Left lung (tissue), 10 donors: ENCODE data around the gene CDH11. TPM values are rescaled to one million over a fixed set of nuclear protein-coding genes. Genes with fewer than 3 reads are reported as not detected.

Experiments used
- ATAC-seq: fragments of 200-7000 bp; cut with Tn5 transposase; one replicate; pipeline ENCODE4 v1.9.1; 2020; ENCODE audit warnings: moderate library complexity
- DNase-seq, 4 donors: peaks; one replicate each; pipeline ENCODE4 v3.0.0-alpha.2; 2013 to 2020
- H3K27ac ChIP-seq, 2 donors: fragments of 200-600 bp; sonication (generic) in 1 of 2; one replicate each; pipeline versions ENCODE4 v1.5.0 to v1.8.0; 2020 to 2021
- H3K27me3 ChIP-seq, 2 donors: fragments of 200-600 bp; sonication (generic) in 1 of 2; one replicate each; pipeline versions ENCODE4 v1.5.0 to v1.8.0; 2020 to 2021
- H3K36me3 ChIP-seq, 2 donors: fragments of 200-600 bp; sonication (generic) in 1 of 2; one replicate each; pipeline versions ENCODE4 v1.5.0 to v1.8.0; 2020 to 2021
- H3K4me1 ChIP-seq, 2 donors: fragments of 200-600 bp; one replicate each; pipeline ENCODE4 v1.8.0; 2021
- H3K4me3 ChIP-seq, 2 donors: fragments of 200-600 bp; sonication (generic) in 1 of 2; one replicate each; pipeline versions ENCODE4 v1.5.0 to v1.8.0; 2020 to 2021; ENCODE audit warnings: mild to moderate bottlenecking in 1 of 2
- H3K9me3 ChIP-seq, 2 donors: fragments of 200-600 bp; sonication (generic) in 1 of 2; one replicate each; pipeline versions ENCODE4 v1.5.0 to v1.8.0; 2020 to 2021
- CTCF ChIP-seq, 2 donors: fragments of 200-600 bp; sonication (generic) in 1 of 2; IDR thresholded peaks; one replicate each; pipeline versions ENCODE4 v1.5.0 to v1.8.0; 2021; ENCODE audit warnings: antibody characterized with exemption in 2 of 2
- intact Hi-C, 2 donors: fragments of 100-400 bp; cut with DNase I; formaldehyde crosslinking; loops; one replicate each; pipeline versions ENCODE4 v1.11.2 to v1.14.2; 2022
- polyA plus RNA-seq, 6 donors: library from polyadenylated mRNA; unstranded; fragments of 120-200 nt; gene quantifications; one replicate each; pipeline ENCODE4 v1.2.1, GENCODE V29; 2013; ENCODE audit not compliant: insufficient read length in 6 of 6
- total RNA-seq, 2 donors: library from RNA; stranded (reverse); fragmentation: NEBNext Ultra II Directional; extraction: Animal tissue kit (Norgen Biotek cat#: 25700); gene quantifications; one replicate each; pipeline ENCODE4 v1.2.1, GENCODE V29; 2021
- donor health status: DM: no; HTN: yes; CAD: no.
- donor health status: DM: no; HTN: no; CAD: no.

Gene CDH11
- total and polyA plus RNA-seq, 8 donors: 161 to 350 (median 311) TPM

DNA sequence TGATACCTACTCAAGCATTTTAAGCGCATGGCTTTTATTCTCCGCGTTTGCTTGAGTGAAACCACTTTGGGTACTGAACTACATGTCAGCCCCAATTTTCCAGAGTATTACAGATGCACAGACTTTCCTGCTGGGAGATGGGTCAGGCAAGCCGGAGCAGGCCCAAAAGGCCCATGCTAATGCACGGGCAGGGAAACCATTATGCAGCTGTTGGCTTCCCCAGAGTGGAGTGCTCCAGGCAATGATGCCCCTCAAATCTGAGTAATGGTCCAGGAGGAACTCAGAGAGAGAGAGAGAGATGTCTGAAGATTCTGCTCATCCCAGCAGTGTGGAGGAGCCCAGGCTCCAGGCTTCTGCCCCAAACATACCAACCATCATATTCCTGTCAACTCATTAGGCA lies 80.2 kb downstream of the CDH11 start:
- no peak for TF ChIP-seq CTCF (IDR thresholded peaks at IDR 0.05)
- H3K9me3 ChIP-seq: peaks cover 0 to 5% of the 10 kb centered on the region in 2 donors
- H3K27ac ChIP-seq: no peak overlapping the region
- intact Hi-C loops: no loop called here
- H3K4me1 ChIP-seq: no peaks in the 10 kb centered on the region
- ATAC-seq (no peak), DNase-seq (no peak)
- no peak overlapping the region for H3K4me3 ChIP-seq
- no peaks in the 10 kb centered on the region for H3K27me3 ChIP-seq
- H3K36me3 ChIP-seq: no peaks in the 10 kb centered on the region

- intact Hi-C loops: no loop called here
- H3K27me3 ChIP-seq: no peaks in the 10 kb centered on the region
- no peak overlapping the region for H3K4me3 ChIP-seq
- no peaks in the 10 kb centered on the region for H3K4me1 ChIP-seq
- H3K36me3 ChIP-seq: no peaks in the 10 kb centered on the region
- no peak overlapping the region for H3K27ac ChIP-seq
- ATAC-seq (no peak), DNase-seq (no peak)
- H3K9me3 ChIP-seq: peaks cover 0 to 5% of the 10 kb centered on the region in 2 donors
- TF ChIP-seq CTCF (IDR thresholded peaks at IDR 0.05): no peak
Observed at GRCh38 chr16:65038100-65038499, 83.8 kb downstream of the CDH11 start.

- Histone ChIP-seq H3K4me3 (no peak overlapping the region), H3K4me1 (no peaks in the 10 kb centered on the region), H3K27ac (no peak overlapping the region), H3K36me3 (no peaks in the 10 kb centered on the region), H3K9me3 (peaks cover 0 to 5% of the 10 kb centered on the region in 2 donors), H3K27me3 (no peaks in the 10 kb centered on the region)
- TF ChIP-seq CTCF (IDR thresholded peaks at IDR 0.05): no peak
- ATAC-seq (no peak), DNase-seq (no peak)
- intact Hi-C loops: no loop called here
Observed at GRCh38 chr16:65037556-65037955, 84.3 kb downstream of the CDH11 start.

- TF ChIP-seq CTCF (IDR thresholded peaks at IDR 0.05): no peak
- no peak for ATAC-seq
- Histone ChIP-seq H3K4me3 (no peak overlapping the region), H3K9me3 (peaks cover 0 to 5% of the 10 kb centered on the region in 2 donors), H3K27ac (no peak overlapping the region), H3K27me3 (no peaks in the 10 kb centered on the region), H3K36me3 (no peaks in the 10 kb centered on the region), H3K4me1 (no peaks in the 10 kb centered on the region)
- intact Hi-C loops: no loop called here
- DNase-seq: no peak
Observed at GRCh38 chr16:65034915-65035314, 86.9 kb downstream of the CDH11 start.

GRCh38 chr16:65032387-65032786 lies 89.5 kb downstream of the CDH11 start:
- no peak for ATAC-seq
- no peaks in the 10 kb centered on the region for H3K36me3 ChIP-seq

More at GRCh38 chr16:65032387-65032786, 89.5 kb downstream of the CDH11 start:
- Histone ChIP-seq H3K27ac (no peak overlapping the region), H3K9me3 (no peaks in the 10 kb centered on the region), H3K27me3 (no peaks in the 10 kb centered on the region), H3K4me3 (no peak overlapping the region), H3K4me1 (no peaks in the 10 kb centered on the region)
- no peak for DNase-seq
- intact Hi-C loops: no loop called here
- no peak for TF ChIP-seq CTCF (IDR thresholded peaks at IDR 0.05)
